GM19025 (cell line): ENCODE measurements around the gene NFU1.
"Not testable (repeated sequence)": the region's sequence is repeated elsewhere in the genome, so short reads cannot be mapped to it uniquely, and the experiment has no call there.

Experiments used
- ATAC-seq: cut with Tn5 transposase; IDR thresholded peaks from one replicate; pipeline ENCODE4 v1.9.1; 2021; ENCODE audit warnings: mild to moderate bottlenecking, low read depth, moderate library complexity; ENCODE audit not compliant: unreplicated experiment

The NFU1 gene

GRCh38 chr2:69452687-69453086, 15.5 kb upstream of the NFU1 start:
- no peak for ATAC-seq

- ATAC-seq, result no peak
These were observed 13.6 kb upstream of the NFU1 start for GRCh38 chr2:69450735-69451416.

GRCh38 chr2:69449906-69450305, 12.7 kb upstream of the NFU1 start:
- no peak for ATAC-seq

- ATAC-seq, result not testable (repeated sequence)
These were observed 6.4 kb upstream of the NFU1 start for GRCh38 chr2:69443673-69444072.

- not testable (repeated sequence) for ATAC-seq
These were observed 2.3 kb upstream of the NFU1 start for GRCh38 chr2:69439499-69439898.

- ATAC-seq, result no peak
These were observed 1.3 kb upstream of the NFU1 start for GRCh38 chr2:69438580-69438979.

- ATAC-seq, result no peak
These were observed 518 bp upstream of the NFU1 start for GRCh38 chr2:69437751-69438154.

GRCh38 chr2:69436596-69436937, 668 bp downstream of the NFU1 start:
- no peak for ATAC-seq

- no peak for ATAC-seq
These were observed 2.5 kb downstream of the NFU1 start for GRCh38 chr2:69434753-69435152.

- ATAC-seq, result no peak
These were observed 7.6 kb downstream of the NFU1 start for GRCh38 chr2:69429491-69430183.

- no peak for ATAC-seq
These were observed 8.3 kb downstream of the NFU1 start for GRCh38 chr2:69428981-69429380.

- no peak for ATAC-seq
These were observed 12.8 kb downstream of the NFU1 start for GRCh38 chr2:69424419-69424818.

GRCh38 chr2:69422198-69422597, 15.0 kb downstream of the NFU1 start:
- no peak for ATAC-seq

GRCh38 chr2:69419111-69419510, 18.1 kb downstream of the NFU1 start:
- ATAC-seq, result not testable (repeated sequence)

GRCh38 chr2:69416147-69416546, 21.1 kb downstream of the NFU1 start:
- no peak for ATAC-seq

- ATAC-seq, result no peak
These were observed 26.1 kb downstream of the NFU1 start for GRCh38 chr2:69411120-69411519.

GRCh38 chr2:69405306-69405705, 31.9 kb downstream of the NFU1 start:
- no peak for ATAC-seq

- ATAC-seq, result no peak
These were observed 37.1 kb downstream of the NFU1 start for GRCh38 chr2:69400121-69400520.

GRCh38 chr2:69397234-69397633, 40.0 kb downstream of the NFU1 start:
- ATAC-seq, result no peak

GRCh38 chr2:69395866-69396265, 41.4 kb downstream of the NFU1 start:
- no peak for ATAC-seq

GRCh38 chr2:69393963-69394362, 43.3 kb downstream of the NFU1 start:
- no peak for ATAC-seq

- ATAC-seq, result no peak
These were observed 46.8 kb downstream of the NFU1 start for GRCh38 chr2:69390471-69390870.
